K562 (cell line): ENCODE measurements around the gene REEP6. TPM values are rescaled to one million over a fixed set of nuclear protein-coding genes. Genes with fewer than 3 reads are reported as not detected.

Source experiments
- BHLHE40 ChIP-seq: IDR thresholded peaks from 2 replicates; pipeline ENCODE4 v1.6.1; 2011; ENCODE audit warnings: low read length, improper control_type of control experiment
- FOSL1 ChIP-seq: fragments of 200-800 bp; sonication (Bioruptor generic); conservative IDR thresholded peaks from 2 replicates; pipeline ENCODE4 v1.6.1; 2016; ENCODE audit warnings: missing genetic modification characterization, missing compliant biosample characterization
- MYC ChIP-seq, 2 experiments: fragments of 250-450 bp in 1 of 2; sonication (Bioruptor Pico) in 1 of 2; IDR thresholded peaks; 2 replicates each; pipeline versions ENCODE4 v1.5.1 to v1.6.1; 2012 to 2021; ENCODE audit warnings: low read depth in 2 of 2, borderline replicate concordance in 1 of 2, improper control_type of control experiment in 1 of 2, low read length in 1 of 2, mild to moderate bottlenecking in 1 of 2, moderate library complexity in 1 of 2
- RFX1 ChIP-seq: fragments of 450-650 bp; IDR thresholded peaks from 2 replicates; pipeline ENCODE4 v1.6.1; 2016; ENCODE audit warnings: mild to moderate bottlenecking, moderate library complexity
- RFX5 ChIP-seq: IDR thresholded peaks from 2 replicates; pipeline ENCODE4 v1.6.1; 2011; ENCODE audit warnings: low read depth, mild to moderate bottlenecking, improper control_type of control experiment, low read length
- RNF2 ChIP-seq: sonication (generic); IDR thresholded peaks from 2 replicates; pipeline ENCODE4 v1.6.1; 2016
- RREB1 ChIP-seq: fragments of 250-450 bp; sonication (Bioruptor Pico); IDR thresholded peaks from 2 replicates; pipeline ENCODE4 v1.4.0; 2020
- SMARCE1 ChIP-seq: fragments of 450-650 bp; IDR thresholded peaks from 2 replicates; pipeline ENCODE4 v1.7.1; 2016; ENCODE audit warnings: mild to moderate bottlenecking
- SREBF2 ChIP-seq: sonication (generic); formaldehyde crosslinking; IDR thresholded peaks from 2 replicates; pipeline ENCODE4 v1.4.0; 2020; ENCODE audit warnings: mild to moderate bottlenecking, missing genetic modification reagents
- TARDBP ChIP-seq: fragments of 450-650 bp; IDR thresholded peaks from 2 replicates; pipeline ENCODE4 v1.6.1; 2016
- TOE1 ChIP-seq, 2 experiments: fragments of 450-650 bp in 1 of 2; sonication (generic) in 1 of 2; formaldehyde crosslinking in 1 of 2; IDR thresholded peaks; 2 replicates each; pipeline versions ENCODE4 v1.7.1 to v1.8.0; 2016 to 2022; ENCODE audit warnings: borderline replicate concordance in 2 of 2, mild to moderate bottlenecking in 2 of 2, antibody characterized with exemption in 1 of 2, inconsistent platforms in 1 of 2, low read depth in 1 of 2, missing genetic modification reagents in 1 of 2, moderate library complexity in 1 of 2
- U2AF1 ChIP-seq: fragments of 200-400 bp; formaldehyde crosslinking; optimal IDR thresholded peaks from 2 replicates; pipeline ENCODE3; 2017; ENCODE audit warnings: mild to moderate bottlenecking, low read depth, low read length, moderate library complexity
- ZBTB33 ChIP-seq: sonication (generic); formaldehyde crosslinking; IDR thresholded peaks from 2 replicates; pipeline ENCODE4 v1.8.1; 2023; ENCODE audit warnings: mild to moderate bottlenecking, missing genetic modification reagents
- ZNF239 ChIP-seq: fragments of 250-450 bp; sonication (Bioruptor Pico); IDR thresholded peaks from 2 replicates; pipeline ENCODE4 v1.4.0; 2020; ENCODE audit warnings: mild to moderate bottlenecking
- ZNF408 ChIP-seq: fragments of 250-450 bp; sonication (Bioruptor Pico); IDR thresholded peaks from 2 replicates; pipeline ENCODE4 v1.4.0; 2020; ENCODE audit warnings: low read depth, mild to moderate bottlenecking, moderate library complexity
- ZNF740 ChIP-seq, 3 experiments: fragments of 200-800 bp in 1 of 3; sonication (Bioruptor generic) in 1 of 3; sonication (generic) in 1 of 3; formaldehyde crosslinking in 1 of 3; IDR thresholded peaks; 2 replicates each; pipeline versions ENCODE4 v1.6.1 to v1.8.0; 2016 to 2022; ENCODE audit warnings: mild to moderate bottlenecking in 2 of 3, missing compliant biosample characterization in 2 of 3, missing genetic modification characterization in 2 of 3, missing genetic modification reagents in 1 of 3
- polyA plus RNA-seq, 8 experiments: library from polyadenylated mRNA; depleted of rRNA in 4 of 8; stranded (reverse) in 5 of 8; unstranded in 3 of 8; fragments of >200 nt; fragmentation: Nextera tagmentation in 2 of 8; fragmentation: Illumina TruSeq in 1 of 8; extraction: Ambion mirVana in 2 of 8; extraction: Trizol in 1 of 8; gene quantifications; 2 replicates each; pipeline versions ENCODE4 v1.2.1 to v1.2.3, GENCODE V29; 2011 to 2014; ENCODE audit warnings: inconsistent platforms in 1 of 8, missing spikeins in 1 of 8
- total RNA-seq, 7 experiments: library from RNA; depleted of rRNA in 6 of 7; stranded (reverse); fragments of >200 nt in 6 of 7; fragmentation: Illumina TruSeq in 2 of 7; extraction: Trizol in 2 of 7; gene quantifications; 2 replicates each; pipeline versions ENCODE4 v1.2.1 to v1.2.3, GENCODE V29; 2011 to 2021; ENCODE audit warnings: low replicate concordance in 1 of 7

The REEP6 gene
- total and polyA plus RNA-seq, 9 of the 15 experiments (the other 6 are each of a cell fraction or from before 2014, with no cell fraction given) = 1.2 to 64.2 (median 12.7) TPM

GRCh38 chr19:1445185-1445931 lies 45.6 kb upstream of the REEP6 start (continued):
- 0 out of 2 replicates have a peak, but pooled peaks have one; percentile 35 for TF ChIP-seq RREB1 (CRISPR knock-in tag)
- TF ChIP-seq FOSL1 (tag) = peak; percentile 67
- 0 out of 2 replicates have a peak, but pooled peaks have one; percentile 15 for TF ChIP-seq BHLHE40
- TF ChIP-seq RFX5 = no peak
- 0 out of 2 replicates have a peak, but pooled peaks have one; percentile 37 for TF ChIP-seq ZBTB33 (CRISPR knock-in tag)
- TF ChIP-seq RNF2 = peak; percentile 43; the same call in 1 of the 2 replicates
- TF ChIP-seq SMARCE1 = no peak
- 0 out of 2 replicates have a peak, but pooled peaks have one; percentile 14 for TF ChIP-seq TOE1 (IDR thresholded peaks at IDR 0.05; ENCODE audit: borderline replicate concordance)
- TF ChIP-seq TOE1 (CRISPR knock-in tag; IDR thresholded peaks at IDR 0.05; ENCODE audit: borderline replicate concordance, low read depth) = no peak
- peak; percentile 83 for TF ChIP-seq ZNF740 (CRISPR knock-in tag; IDR thresholded peaks at IDR 0.05)
- no peak for TF ChIP-seq ZNF740 (tag; IDR thresholded peaks at IDR 0.05)
- TF ChIP-seq MYC (IDR thresholded peaks at IDR 0.05; ENCODE audit: low read depth, low read length) = 0 out of 2 replicates have a peak, but pooled peaks have one; percentile 12
- no peak for TF ChIP-seq MYC (CRISPR knock-in tag; IDR thresholded peaks at IDR 0.05; ENCODE audit: borderline replicate concordance, low read depth)
- TF ChIP-seq ZNF408 = no peak
- no peak for TF ChIP-seq ZNF239 (CRISPR knock-in tag)
- no peak for TF ChIP-seq SREBF2 (CRISPR knock-in tag)
- no peak for TF ChIP-seq RFX1
- peak; percentile 90 for TF ChIP-seq U2AF1
- peak; percentile 32; the same call in 1 of the 2 replicates for TF ChIP-seq TARDBP
